Suprapubic skin (tissue), 4 donors: ENCODE measurements around the gene SIX4. TPM values are rescaled to one million over a fixed set of nuclear protein-coding genes. Genes with fewer than 3 reads are reported as not detected.

ENCODE experiments used
- DNase-seq, 2 donors: peaks; one replicate each; pipeline ENCODE4 v3.0.0-alpha.2; 2019; ENCODE audit warnings: low spot score in 2 of 2
- H3K27ac ChIP-seq: fragments of 200-600 bp; sonication (generic); one replicate; pipeline ENCODE4 v1.5.1; 2019
- H3K27me3 ChIP-seq: fragments of 200-600 bp; sonication (generic); one replicate; pipeline ENCODE4 v1.5.1; 2019
- H3K36me3 ChIP-seq: fragments of 200-600 bp; sonication (generic); one replicate; pipeline ENCODE4 v1.5.1; 2019
- H3K4me1 ChIP-seq: fragments of 200-600 bp; sonication (generic); one replicate; pipeline ENCODE4 v1.5.1; 2019
- H3K4me3 ChIP-seq: fragments of 200-600 bp; sonication (generic); one replicate; pipeline ENCODE4 v1.5.1; 2019; ENCODE audit warnings: mild to moderate bottlenecking
- H3K9me3 ChIP-seq: fragments of 200-600 bp; sonication (generic); one replicate; pipeline ENCODE4 v1.5.1; 2019
- CTCF ChIP-seq, 2 donors: fragments of 200-600 bp in 1 of 2; fragments of 450-650 bp in 1 of 2; sonication (generic) in 1 of 2; IDR thresholded peaks; one replicate each; pipeline ENCODE4 v1.5.1; 2016 to 2019; ENCODE audit warnings: antibody characterized with exemption in 2 of 2, mild to moderate bottlenecking in 1 of 2, moderate library complexity in 1 of 2
- EP300 ChIP-seq: sonication (generic); formaldehyde crosslinking; IDR thresholded peaks from one replicate; pipeline ENCODE4 v1.6.1; 2017; ENCODE audit warnings: antibody characterized with exemption
- POLR2A ChIP-seq, 2 donors: fragments of 450-650 bp; IDR thresholded peaks; one replicate each; pipeline ENCODE4 v1.6.1; 2017; ENCODE audit warnings: antibody characterized with exemption in 2 of 2, mild to moderate bottlenecking in 2 of 2, moderate library complexity in 2 of 2
- POLR2AphosphoS5 ChIP-seq, 3 donors: sonication (generic); formaldehyde crosslinking; IDR thresholded peaks; one replicate each; pipeline ENCODE4 v1.6.1; 2017; ENCODE audit warnings: antibody characterized with exemption in 3 of 3
- WGBS: methylation state at CpG from one replicate; pipeline ENCODE4 v1.1.5; 2018; 5-methylcytosine and 5-hydroxymethylcytosine counted together
- total RNA-seq, 4 donors: library from RNA; depleted of rRNA; stranded (reverse); fragments of >200 nt; gene quantifications; one replicate each; pipeline ENCODE4 v1.1.0, GENCODE V29; 2016

The SIX4 gene
- total RNA-seq, 4 donors from 2014 or later = 0.60 to 1.2 (median 0.75) TPM

- WGBS = 6% methylated on average over 14 of the region's 70 CpGs
- DNase-seq = peak; percentile 71 to 80
Measured at GRCh38 chr14:60721326-60722106, 2.6 kb downstream of the SIX4 start.

GRCh38 chr14:60720962-60721325, 3.2 kb downstream of the SIX4 start:
- H3K9me3 ChIP-seq = no peaks in the 10 kb centered on the region
- no peak for TF ChIP-seq POLR2AphosphoS5 (IDR thresholded peaks at IDR 0.05)
- no peak for TF ChIP-seq POLR2A (IDR thresholded peaks at IDR 0.05)
- TF ChIP-seq EP300 = no peak
- no peak for TF ChIP-seq CTCF (IDR thresholded peaks at IDR 0.05)
- no peak overlapping the region for H3K27ac ChIP-seq
- peaks cover 46% of the 10 kb centered on the region for H3K27me3 ChIP-seq
- no peak for DNase-seq
- WGBS = 58% methylated on average over 4 of the region's 4 CpGs
- H3K4me3 ChIP-seq = peak overlapping the region; percentile 57
- H3K36me3 ChIP-seq = no peaks in the 10 kb centered on the region
- peaks cover 34% of the 10 kb centered on the region for H3K4me1 ChIP-seq

More at GRCh38 chr14:60721326-60722106, 2.6 kb downstream of the SIX4 start:
- H3K36me3 ChIP-seq = no peaks in the 10 kb centered on the region
- no peak overlapping the region for H3K27ac ChIP-seq
- TF ChIP-seq CTCF (IDR thresholded peaks at IDR 0.05) = peak in 1 of 2 donors; percentile 18
- no peak for TF ChIP-seq EP300
- peaks cover 34% of the 10 kb centered on the region for H3K4me1 ChIP-seq
- H3K4me3 ChIP-seq = peak overlapping the region; percentile 57
- no peaks in the 10 kb centered on the region for H3K9me3 ChIP-seq
- H3K27me3 ChIP-seq = peaks cover 51% of the 10 kb centered on the region

- Histone ChIP-seq H3K27me3 (peaks cover 41% of the 10 kb centered on the region), H3K4me3 (no peak overlapping the region), H3K36me3 (no peaks in the 10 kb centered on the region), H3K27ac (no peak overlapping the region), H3K4me1 (peaks cover 34% of the 10 kb centered on the region), H3K9me3 (no peaks in the 10 kb centered on the region)
- no peak for TF ChIP-seq EP300
- TF ChIP-seq POLR2A (IDR thresholded peaks at IDR 0.05) = no peak
- no peak for TF ChIP-seq POLR2AphosphoS5 (IDR thresholded peaks at IDR 0.05)
- no peak for TF ChIP-seq CTCF (IDR thresholded peaks at IDR 0.05)
- no peak for DNase-seq
- WGBS = 81% methylated on average over 1 of the region's 1 CpG
Measured at GRCh38 chr14:60720391-60720790, 3.8 kb downstream of the SIX4 start.

GRCh38 chr14:60713513-60713912, 10.6 kb downstream of the SIX4 start:
- WGBS = 92% methylated on average over 6 of the region's 6 CpGs
- no peaks in the 10 kb centered on the region for H3K4me1 ChIP-seq
- no peaks in the 10 kb centered on the region for H3K27me3 ChIP-seq
- TF ChIP-seq CTCF (IDR thresholded peaks at IDR 0.05) = no peak
- TF ChIP-seq EP300 = no peak
- no peak for TF ChIP-seq POLR2A (IDR thresholded peaks at IDR 0.05)
- TF ChIP-seq POLR2AphosphoS5 (IDR thresholded peaks at IDR 0.05) = no peak
- DNase-seq = no peak
- no peaks in the 10 kb centered on the region for H3K9me3 ChIP-seq
- no peaks in the 10 kb centered on the region for H3K36me3 ChIP-seq
- H3K27ac ChIP-seq = no peak overlapping the region
- no peak overlapping the region for H3K4me3 ChIP-seq

- Histone ChIP-seq H3K9me3 (no peaks in the 10 kb centered on the region), H3K27me3 (no peaks in the 10 kb centered on the region), H3K36me3 (no peaks in the 10 kb centered on the region), H3K27ac (no peak overlapping the region), H3K4me3 (no peak overlapping the region), H3K4me1 (no peaks in the 10 kb centered on the region)
- no peak for DNase-seq
- TF ChIP-seq POLR2AphosphoS5 (IDR thresholded peaks at IDR 0.05) (no peak), EP300 (no peak)
Measured at GRCh38 chr14:60710494-60710893, 13.7 kb downstream of the SIX4 start.

GRCh38 chr14:60707858-60708257, 16.3 kb downstream of the SIX4 start:
- Histone ChIP-seq H3K4me3 (no peak overlapping the region), H3K4me1 (no peaks in the 10 kb centered on the region), H3K9me3 (no peaks in the 10 kb centered on the region), H3K27ac (no peak overlapping the region), H3K27me3 (no peaks in the 10 kb centered on the region), H3K36me3 (no peaks in the 10 kb centered on the region)
- 81% methylated on average over 3 of the region's 3 CpGs for WGBS
- DNase-seq = no peak
- no peak for TF ChIP-seq POLR2AphosphoS5 (IDR thresholded peaks at IDR 0.05)
- no peak for TF ChIP-seq EP300
- TF ChIP-seq CTCF (IDR thresholded peaks at IDR 0.05) = no peak
- no peak for TF ChIP-seq POLR2A (IDR thresholded peaks at IDR 0.05)
